ENCODE results near the gene ITIH4. TPM values are rescaled to one million over a fixed set of nuclear protein-coding genes. Genes with fewer than 3 reads are reported as not detected.

ITIH4 gene
- total RNA-seq, 1 experiment from 2014 or later = 2.4 TPM

GRCh38 chr3:52854013-52854412 lies 23.5 kb upstream of the ITIH4 start (continued):
- TF ChIP-seq, protein P1, sequence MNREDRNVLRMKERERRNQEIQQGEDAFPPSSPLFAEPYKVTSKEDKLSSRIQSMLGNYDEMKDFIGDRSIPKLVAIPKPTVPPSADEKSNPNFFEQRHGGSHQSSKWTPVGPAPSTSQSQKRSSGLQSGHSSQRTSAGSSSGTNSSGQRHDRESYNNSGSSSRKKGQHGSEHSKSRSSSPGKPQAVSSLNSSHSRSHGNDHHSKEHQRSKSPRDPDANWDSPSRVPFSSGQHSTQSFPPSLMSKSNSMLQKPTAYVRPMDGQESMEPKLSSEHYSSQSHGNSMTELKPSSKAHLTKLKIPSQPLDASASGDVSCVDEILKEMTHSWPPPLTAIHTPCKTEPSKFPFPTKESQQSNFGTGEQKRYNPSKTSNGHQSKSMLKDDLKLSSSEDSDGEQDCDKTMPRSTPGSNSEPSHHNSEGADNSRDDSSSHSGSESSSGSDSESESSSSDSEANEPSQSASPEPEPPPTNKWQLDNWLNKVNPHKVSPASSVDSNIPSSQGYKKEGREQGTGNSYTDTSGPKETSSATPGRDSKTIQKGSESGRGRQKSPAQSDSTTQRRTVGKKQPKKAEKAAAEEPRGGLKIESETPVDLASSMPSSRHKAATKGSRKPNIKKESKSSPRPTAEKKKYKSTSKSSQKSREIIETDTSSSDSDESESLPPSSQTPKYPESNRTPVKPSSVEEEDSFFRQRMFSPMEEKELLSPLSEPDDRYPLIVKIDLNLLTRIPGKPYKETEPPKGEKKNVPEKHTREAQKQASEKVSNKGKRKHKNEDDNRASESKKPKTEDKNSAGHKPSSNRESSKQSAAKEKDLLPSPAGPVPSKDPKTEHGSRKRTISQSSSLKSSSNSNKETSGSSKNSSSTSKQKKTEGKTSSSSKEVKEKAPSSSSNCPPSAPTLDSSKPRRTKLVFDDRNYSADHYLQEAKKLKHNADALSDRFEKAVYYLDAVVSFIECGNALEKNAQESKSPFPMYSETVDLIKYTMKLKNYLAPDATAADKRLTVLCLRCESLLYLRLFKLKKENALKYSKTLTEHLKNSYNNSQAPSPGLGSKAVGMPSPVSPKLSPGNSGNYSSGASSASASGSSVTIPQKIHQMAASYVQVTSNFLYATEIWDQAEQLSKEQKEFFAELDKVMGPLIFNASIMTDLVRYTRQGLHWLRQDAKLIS (CRISPR knock-in tag; IDR thresholded peaks at IDR 0.05; ENCODE audit: borderline replicate concordance) = no peak
- TF ChIP-seq CBFB (CRISPR knock-in tag; IDR thresholded peaks at IDR 0.05; ENCODE audit: low read depth) (no peak), TCF7 (CRISPR knock-in tag; IDR thresholded peaks at IDR 0.05; ENCODE audit: low read depth) (no peak), ZNF317 (CRISPR knock-in tag; IDR thresholded peaks at IDR 0.05; ENCODE audit: borderline replicate concordance, low read depth) (no peak), CDX4 (CRISPR knock-in tag; IDR thresholded peaks at IDR 0.05; ENCODE audit: borderline replicate concordance) (no peak)

DNA sequence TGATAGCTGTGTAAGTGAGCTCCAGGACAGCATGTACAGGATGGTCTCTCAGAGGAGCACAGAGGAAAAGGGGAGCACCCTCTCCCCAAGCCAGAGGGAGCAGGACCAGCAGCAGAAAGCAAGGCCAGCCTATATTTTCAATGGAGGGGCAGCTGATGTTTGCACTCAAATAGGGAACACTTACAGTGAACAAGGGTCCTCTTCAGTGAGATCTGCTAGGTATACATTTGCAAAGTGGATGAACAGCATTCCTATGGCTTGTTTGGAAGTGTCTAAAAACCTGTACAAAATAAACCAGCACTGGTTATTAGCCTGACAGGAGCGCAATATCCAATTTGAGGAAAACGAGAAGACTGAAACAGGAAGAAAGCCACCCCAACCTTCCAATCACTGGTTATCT lies 21.9 kb upstream of the ITIH4 start:
- H3K27ac Mint-ChIP-seq = no peak overlapping the region
- H3K4me1 Mint-ChIP-seq = peaks cover 2% of the 10 kb centered on the region; the same call in 1 of the 2 replicates
- TF ChIP-seq ZNF219 (CRISPR knock-in tag; IDR thresholded peaks at IDR 0.05; ENCODE audit: borderline replicate concordance) (no peak), MXD4 (CRISPR knock-in tag; IDR thresholded peaks at IDR 0.05; ENCODE audit: borderline replicate concordance) (no peak), OVOL2 (CRISPR knock-in tag; IDR thresholded peaks at IDR 0.05; ENCODE audit: borderline replicate concordance) (no peak)
- ChIA-PET POLR2A (no interaction called here), CTCF (interaction anchor here (1.0 to 2.3 kb wide), 3 partner anchors 27 to 258 kb away, joined by 4 to 10 read pairs (median 5); no protein-coding TSS in a partner anchor)
- H3K27me3 Mint-ChIP-seq (ENCODE audit: low read depth) = no peaks in the 10 kb centered on the region
- no peak for DNase-seq (ENCODE audit: low spot score)
- ATAC-seq = no peak
- no peak overlapping the region for H3K4me3 Mint-ChIP-seq
- H3K9me3 Mint-ChIP-seq = no peaks in the 10 kb centered on the region
- peaks cover 22% of the 10 kb centered on the region for H3K36me3 Mint-ChIP-seq

- no peaks in the 10 kb centered on the region for H3K9me3 Mint-ChIP-seq
- TF ChIP-seq NFE2L1 (CRISPR knock-in tag; IDR thresholded peaks at IDR 0.05) (no peak), ZBTB21 (CRISPR knock-in tag; IDR thresholded peaks at IDR 0.05; ENCODE audit: borderline replicate concordance) (no peak), ZNF416 (CRISPR knock-in tag; IDR thresholded peaks at IDR 0.05) (no peak), MXD4 (CRISPR knock-in tag; IDR thresholded peaks at IDR 0.05; ENCODE audit: borderline replicate concordance) (no peak), CTCF (IDR thresholded peaks at IDR 0.05) (peak; percentile 73)
- H3K27ac Mint-ChIP-seq = no peak overlapping the region
- no peaks in the 10 kb centered on the region for H3K27me3 Mint-ChIP-seq (ENCODE audit: low read depth)
- peaks cover 3% of the 10 kb centered on the region; the same call in 1 of the 2 replicates for H3K4me1 Mint-ChIP-seq
- POLR2A ChIA-PET = interaction anchor here (0.6 kb wide), 1 partner anchor 70 kb away, joined by 3 read pairs; no protein-coding TSS in a partner anchor
- ATAC-seq (peak; percentile 96), DNase-seq (ENCODE audit: low spot score) (peak; percentile 64)
- CTCF ChIA-PET = interaction anchor here (0.6 to 1.8 kb wide), 18 partner anchors 15 to 263 kb away, joined by 3 to 7 read pairs (median 4); partner anchors contain the start of gene STIMATE
- no peak overlapping the region for H3K4me3 Mint-ChIP-seq
- H3K36me3 Mint-ChIP-seq = peaks cover 24% of the 10 kb centered on the region
Measured at GRCh38 chr3:52851348-52851747, 20.9 kb upstream of the ITIH4 start.

- POLR2A ChIA-PET = no interaction called here
- TF ChIP-seq ZNF423 (CRISPR knock-in tag; IDR thresholded peaks at IDR 0.05) (no peak), GTF2I (CRISPR knock-in tag; conservative IDR thresholded peaks at IDR 0.05) (no peak), ZNF425 (CRISPR knock-in tag; conservative IDR thresholded peaks at IDR 0.05) (no peak)
- TF ChIP-seq, protein P1 (CRISPR knock-in tag; IDR thresholded peaks at IDR 0.05; ENCODE audit: borderline replicate concordance) = no peak
Measured at GRCh38 chr3:52849656-52850055, 19.2 kb upstream of the ITIH4 start.

More at GRCh38 chr3:52849656-52850055, 19.2 kb upstream of the ITIH4 start:
- Mint-ChIP-seq H3K9me3 (no peaks in the 10 kb centered on the region), H3K4me1 (peaks cover 3% of the 10 kb centered on the region; the same call in 1 of the 2 replicates), H3K27ac (no peak overlapping the region), H3K4me3 (no peak overlapping the region), H3K36me3 (peaks cover 24% of the 10 kb centered on the region), H3K27me3 (ENCODE audit: low read depth) (no peaks in the 10 kb centered on the region)
- ATAC-seq = no peak
- no peak for DNase-seq (ENCODE audit: low spot score)
- CTCF ChIA-PET = interaction anchor here (0.9 to 1.8 kb wide), 4 partner anchors 11 to 131 kb away, joined by 3 to 7 read pairs (median 3); partner anchors contain the start of gene MUSTN1
